Middle frontal gyrus (tissue), 1 donor: ENCODE results near the gene AGTRAP.

Experiments
- DNase-seq: peaks from one replicate; pipeline ENCODE4 v3.0.0-alpha.2; 2015; ENCODE audit warnings: low spot score; ENCODE audit errors: extremely low spot score

Gene AGTRAP

DNA sequence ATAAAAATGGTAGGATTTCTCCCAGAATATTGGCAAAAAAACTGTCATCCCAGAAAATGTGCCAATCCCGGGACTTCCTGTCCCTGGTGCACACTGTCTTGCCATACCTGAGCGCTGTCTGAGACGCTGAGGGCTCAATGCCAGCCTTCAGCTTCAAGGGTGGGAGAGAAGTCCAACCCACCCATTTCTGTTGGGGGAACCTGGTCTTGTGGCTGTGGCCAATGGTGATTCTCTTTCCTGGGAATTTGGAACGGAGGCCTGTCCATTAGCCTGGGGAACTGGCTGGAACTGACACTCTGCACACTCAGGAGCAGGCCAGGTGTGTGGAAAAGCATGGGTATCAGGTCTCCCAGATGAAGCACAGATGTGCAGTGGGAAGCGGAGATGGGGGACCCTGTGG lies 63.2 kb downstream of the AGTRAP start:
- no peak for DNase-seq

DNA sequence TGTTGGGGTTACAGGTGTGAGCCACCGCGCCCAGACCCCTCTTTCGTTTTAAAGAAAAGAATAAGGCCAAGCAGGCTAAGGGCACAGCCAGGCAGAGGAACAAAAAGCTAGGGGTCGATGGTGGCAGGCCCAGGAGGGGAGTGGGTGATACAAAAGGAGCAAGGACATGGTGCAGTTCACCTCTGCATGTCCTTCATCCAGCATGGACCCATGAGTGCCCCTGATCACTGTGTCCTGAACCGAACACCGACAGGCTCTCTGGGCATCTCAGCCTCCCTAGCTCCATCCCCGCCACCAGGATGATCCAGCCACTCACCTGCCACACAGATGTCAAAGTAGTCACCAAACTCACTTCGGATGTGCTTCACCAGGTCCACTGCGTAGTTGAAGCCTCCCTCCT lies 64.0 kb downstream of the AGTRAP start:
- no peak for DNase-seq

DNA sequence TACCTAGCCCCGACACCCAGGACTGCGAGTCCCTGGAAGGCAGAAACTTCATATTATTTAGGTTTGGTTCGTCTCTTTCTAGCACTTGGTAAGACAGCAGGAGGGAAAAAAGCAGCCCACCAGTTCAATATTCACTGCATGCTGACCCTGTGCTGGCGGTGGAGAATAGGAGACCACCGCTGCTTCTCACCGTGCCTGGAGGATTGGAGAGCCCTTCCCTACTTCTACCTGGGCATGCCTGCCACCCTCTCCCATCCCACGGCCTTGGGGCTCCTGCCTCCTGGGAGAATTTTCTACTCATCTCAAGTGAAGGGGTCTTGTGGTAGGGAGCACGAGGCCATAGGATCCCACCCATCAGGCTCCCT lies 64.4 kb downstream of the AGTRAP start:
- no peak for DNase-seq
